Fibroblast of skin of left biceps (primary cell): ENCODE data around the gene RABGAP1L.
"Not testable (repeated sequence)": the region's sequence is repeated elsewhere in the genome, so short reads cannot be mapped to it uniquely, and the experiment has no call there.

Experiments used
- DNase-seq, 2 experiments: peaks; one replicate each; pipeline ENCODE4 v3.0.0-alpha.2; 2013; ENCODE audit warnings: low read depth in 2 of 2

The RABGAP1L gene

GRCh38 chr1:174800216-174800851, 641.0 kb downstream of the RABGAP1L start:
- no peak for DNase-seq

GRCh38 chr1:174800876-174801275, 641.6 kb downstream of the RABGAP1L start:
- no peak for DNase-seq

- no peak for DNase-seq
These were observed 650.5 kb downstream of the RABGAP1L start for GRCh38 chr1:174809755-174810280.

GRCh38 chr1:174812016-174812415, 652.7 kb downstream of the RABGAP1L start:
- no peak for DNase-seq

GRCh38 chr1:174812656-174813055, 653.3 kb downstream of the RABGAP1L start:
- no peak for DNase-seq

GRCh38 chr1:174815036-174815435, 655.7 kb downstream of the RABGAP1L start:
- DNase-seq, result no peak

GRCh38 chr1:174815474-174815908, 656.2 kb downstream of the RABGAP1L start:
- DNase-seq, result no peak

GRCh38 chr1:174816621-174817020, 657.3 kb downstream of the RABGAP1L start:
- DNase-seq, result not testable (repeated sequence)

GRCh38 chr1:174818014-174818616, 658.8 kb downstream of the RABGAP1L start:
- no peak for DNase-seq

GRCh38 chr1:174818951-174819350, 659.6 kb downstream of the RABGAP1L start:
- DNase-seq, result no peak

GRCh38 chr1:174819596-174819995, 660.3 kb downstream of the RABGAP1L start:
- DNase-seq, result no peak

GRCh38 chr1:174825127-174825526, 665.8 kb downstream of the RABGAP1L start:
- no peak for DNase-seq

GRCh38 chr1:174825806-174826205, 666.5 kb downstream of the RABGAP1L start:
- DNase-seq, result no peak

GRCh38 chr1:174828264-174828663, 668.9 kb downstream of the RABGAP1L start:
- no peak for DNase-seq

- no peak for DNase-seq
These were observed 670.7 kb downstream of the RABGAP1L start for GRCh38 chr1:174829990-174830389.

- no peak for DNase-seq
These were observed 677.2 kb downstream of the RABGAP1L start for GRCh38 chr1:174836543-174836942.

- no peak for DNase-seq
These were observed 678.1 kb downstream of the RABGAP1L start for GRCh38 chr1:174837386-174837785.

- no peak for DNase-seq
These were observed 679.9 kb downstream of the RABGAP1L start for GRCh38 chr1:174839211-174839610.

- DNase-seq, result no peak
These were observed 682.4 kb downstream of the RABGAP1L start for GRCh38 chr1:174841747-174842146.

- not testable (repeated sequence) for DNase-seq
These were observed 689.6 kb downstream of the RABGAP1L start for GRCh38 chr1:174848593-174849560.

- no peak for DNase-seq
These were observed 691.4 kb downstream of the RABGAP1L start for GRCh38 chr1:174850726-174851125.

GRCh38 chr1:174858301-174858700, 699.0 kb downstream of the RABGAP1L start:
- no peak for DNase-seq
